GM10266 (cell line): ENCODE measurements around the gene SETD5.

Experiments
- DNase-seq: peaks from one replicate; pipeline ENCODE4 v3.0.0; 2012; ENCODE audit errors: extremely low spot score
- TF ChIP-seq, protein P1 (sequence below): IDR thresholded peaks from 2 replicates; pipeline ENCODE4 v1.5.1; 2012; ENCODE audit warnings: mild to moderate bottlenecking, low read depth; ENCODE audit not compliant: control insufficient read depth, insufficient read depth; ENCODE audit errors: missing control alignments

The SETD5 gene

GRCh38 chr3:9397906-9398699 lies 688 bp downstream of the SETD5 start:
- TF ChIP-seq, protein P1, sequence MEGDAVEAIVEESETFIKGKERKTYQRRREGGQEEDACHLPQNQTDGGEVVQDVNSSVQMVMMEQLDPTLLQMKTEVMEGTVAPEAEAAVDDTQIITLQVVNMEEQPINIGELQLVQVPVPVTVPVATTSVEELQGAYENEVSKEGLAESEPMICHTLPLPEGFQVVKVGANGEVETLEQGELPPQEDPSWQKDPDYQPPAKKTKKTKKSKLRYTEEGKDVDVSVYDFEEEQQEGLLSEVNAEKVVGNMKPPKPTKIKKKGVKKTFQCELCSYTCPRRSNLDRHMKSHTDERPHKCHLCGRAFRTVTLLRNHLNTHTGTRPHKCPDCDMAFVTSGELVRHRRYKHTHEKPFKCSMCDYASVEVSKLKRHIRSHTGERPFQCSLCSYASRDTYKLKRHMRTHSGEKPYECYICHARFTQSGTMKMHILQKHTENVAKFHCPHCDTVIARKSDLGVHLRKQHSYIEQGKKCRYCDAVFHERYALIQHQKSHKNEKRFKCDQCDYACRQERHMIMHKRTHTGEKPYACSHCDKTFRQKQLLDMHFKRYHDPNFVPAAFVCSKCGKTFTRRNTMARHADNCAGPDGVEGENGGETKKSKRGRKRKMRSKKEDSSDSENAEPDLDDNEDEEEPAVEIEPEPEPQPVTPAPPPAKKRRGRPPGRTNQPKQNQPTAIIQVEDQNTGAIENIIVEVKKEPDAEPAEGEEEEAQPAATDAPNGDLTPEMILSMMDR, result no peak
- peak; percentile 23 for DNase-seq

GRCh38 chr3:9398700-9399336 lies 1.4 kb downstream of the SETD5 start:
- DNase-seq, result peak; percentile 45
- TF ChIP-seq, protein P1, result no peak

GRCh38 chr3:9399337-9399703 lies 1.9 kb downstream of the SETD5 start:
- DNase-seq, result no peak
- TF ChIP-seq, protein P1, result no peak

GRCh38 chr3:9399746-9400145 lies 2.3 kb downstream of the SETD5 start:
- DNase-seq, result no peak

GRCh38 chr3:9400616-9401015 lies 3.2 kb downstream of the SETD5 start:
- TF ChIP-seq, protein P1, result no peak
- no peak for DNase-seq

More at GRCh38 chr3:9399746-9400145, 2.3 kb downstream of the SETD5 start:
- TF ChIP-seq, protein P1, result no peak

DNA sequence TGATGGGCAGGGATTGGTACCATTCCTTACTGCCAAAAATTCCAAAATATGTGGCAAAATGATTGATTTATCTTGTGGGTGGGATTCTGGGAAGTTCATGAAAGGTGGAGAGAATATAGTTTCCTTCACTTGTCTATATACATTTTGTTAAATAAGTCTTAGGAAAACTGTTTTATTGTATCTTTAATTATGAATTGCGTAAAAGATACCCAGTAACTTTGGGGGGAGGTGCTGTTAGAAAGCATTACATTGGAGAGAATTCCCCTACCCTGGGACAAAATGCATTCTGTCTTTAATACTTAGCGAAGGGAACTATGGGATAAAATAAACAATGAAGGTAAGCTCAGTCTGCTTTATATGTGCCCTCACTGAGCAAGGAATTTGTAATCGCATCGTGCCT lies 4.6 kb downstream of the SETD5 start:
- no peak for DNase-seq
- TF ChIP-seq, protein P1, result no peak
